Keratinocyte (primary cell): ENCODE results near the gene EPHA3.

ENCODE experiments used
- EZH2 ChIP-seq: IDR thresholded peaks from one replicate; pipeline ENCODE4 v1.6.1; 2012; ENCODE audit warnings: inconsistent platforms, mild to moderate bottlenecking, low read length, moderate library complexity
- TF ChIP-seq, protein P1 (sequence below), 3 experiments: IDR thresholded peaks in 1 of 3; conservative IDR thresholded peaks in 1 of 3; optimal IDR thresholded peaks in 1 of 3; 2 replicates in 2 of 3; 3 replicates in 1 of 3; pipeline versions ENCODE3 to v1.5.1; 2011; ENCODE audit warnings: low read length in 3 of 3, mild to moderate bottlenecking in 3 of 3, moderate library complexity in 2 of 3, control low read depth in 1 of 3, inconsistent platforms in 1 of 3; ENCODE audit not compliant: insufficient read depth in 2 of 3; ENCODE audit errors: extremely low read depth in 1 of 3

DNA sequence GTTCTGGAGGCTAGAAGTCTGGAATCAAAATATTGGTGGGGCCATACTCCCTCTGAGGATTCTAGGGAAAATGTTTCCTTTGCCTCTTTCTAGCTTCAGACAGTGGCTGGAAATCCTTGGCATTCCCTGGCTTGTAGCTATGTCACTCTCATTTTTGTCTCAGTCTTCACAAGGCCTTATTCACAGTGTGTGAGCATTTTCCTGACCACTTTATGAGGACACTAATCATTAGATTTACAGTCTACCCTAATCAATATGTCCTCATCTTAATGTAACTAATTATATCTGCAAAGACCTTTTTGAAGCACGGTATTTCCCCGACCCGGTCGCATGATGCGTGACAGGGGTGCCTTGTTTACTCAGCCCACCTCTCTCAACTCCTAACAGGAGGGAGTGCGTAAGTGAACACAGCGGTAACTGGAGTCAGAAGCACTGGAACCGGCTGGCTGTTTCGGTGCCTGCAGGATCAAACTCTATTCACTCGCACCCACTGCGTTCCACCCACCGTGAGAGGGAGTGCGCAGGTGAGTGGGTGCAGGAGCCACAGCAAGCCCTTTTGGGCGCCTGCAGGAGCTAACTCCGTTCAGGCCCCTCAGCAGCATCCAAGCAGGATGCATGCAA is 155.0 kb downstream of the EPHA3 start:
- TF ChIP-seq EZH2: no peak
- TF ChIP-seq, protein P1, sequence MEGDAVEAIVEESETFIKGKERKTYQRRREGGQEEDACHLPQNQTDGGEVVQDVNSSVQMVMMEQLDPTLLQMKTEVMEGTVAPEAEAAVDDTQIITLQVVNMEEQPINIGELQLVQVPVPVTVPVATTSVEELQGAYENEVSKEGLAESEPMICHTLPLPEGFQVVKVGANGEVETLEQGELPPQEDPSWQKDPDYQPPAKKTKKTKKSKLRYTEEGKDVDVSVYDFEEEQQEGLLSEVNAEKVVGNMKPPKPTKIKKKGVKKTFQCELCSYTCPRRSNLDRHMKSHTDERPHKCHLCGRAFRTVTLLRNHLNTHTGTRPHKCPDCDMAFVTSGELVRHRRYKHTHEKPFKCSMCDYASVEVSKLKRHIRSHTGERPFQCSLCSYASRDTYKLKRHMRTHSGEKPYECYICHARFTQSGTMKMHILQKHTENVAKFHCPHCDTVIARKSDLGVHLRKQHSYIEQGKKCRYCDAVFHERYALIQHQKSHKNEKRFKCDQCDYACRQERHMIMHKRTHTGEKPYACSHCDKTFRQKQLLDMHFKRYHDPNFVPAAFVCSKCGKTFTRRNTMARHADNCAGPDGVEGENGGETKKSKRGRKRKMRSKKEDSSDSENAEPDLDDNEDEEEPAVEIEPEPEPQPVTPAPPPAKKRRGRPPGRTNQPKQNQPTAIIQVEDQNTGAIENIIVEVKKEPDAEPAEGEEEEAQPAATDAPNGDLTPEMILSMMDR (optimal IDR thresholded peaks at IDR 0.05 in 1 of 3, IDR thresholded peaks at IDR 0.05 in 1 of 3, conservative IDR thresholded peaks at IDR 0.05 in 1 of 3; ENCODE audit: extremely low read depth in 1 of 3, insufficient read depth in 2 of 3, low read length in 3 of 3): no peak
